GM12878 (cell line): ENCODE measurements around the gene SFXN2. TPM values are rescaled to one million over a fixed set of nuclear protein-coding genes. Genes with fewer than 3 reads are reported as not detected.

Experiments
- ATAC-seq: fragments of 200-7000 bp; cut with Tn5 transposase; 3 replicates; pipeline ENCODE4 v1.9.1; 2020; ENCODE audit warnings: mild to moderate bottlenecking, moderate library complexity
- BruUV-seq: library from RNA; stranded (reverse); fragments of 400-500 nt; replicated peaks from 2 replicates; lab custom pipeline; 2021; lab: Mats Ljungman, UMichigan
- CTCF ChIA-PET: fragments of 300-600 bp; sonication (Branson Sonifier 250); formaldehyde crosslinking; extraction: SDS; loops from one replicate; lab custom pipeline; 2021; ENCODE audit warnings: inconsistent platforms; lab: Yijun Ruan, JAX
- POLR2A ChIA-PET: fragments of 350-600 bp; formaldehyde crosslinking; extraction: SDS; loops from one replicate; lab custom pipeline; 2021; ENCODE audit warnings: inconsistent platforms; lab: Charles Lee
- RAD21 ChIA-PET: fragments of 300-600 bp; sonication (Branson Sonifier 250); formaldehyde crosslinking; loops from one replicate; lab custom pipeline; 2023; ENCODE audit warnings: antibody characterized with exemption; ENCODE audit not compliant: unreplicated experiment; lab: Charles Lee
- SMC1A ChIA-PET: fragments of 300-600 bp; sonication (Branson Sonifier 250); formaldehyde crosslinking; loops from one replicate; lab custom pipeline; 2023; ENCODE audit not compliant: unreplicated experiment, uncharacterized antibody; lab: Charles Lee
- DNase-seq: peaks from one replicate; pipeline ENCODE4 v3.0.0-alpha.2; 2011; ENCODE audit warnings: low read depth, low spot score
- FAIRE-seq: peaks from 3 replicates; lab custom pipeline; 2011; peaks lifted over from hg19 to GRCh38; lab: Jason Lieb, UNC
- H2AFZ ChIP-seq: 2 replicates; pipeline ENCODE4 v1.6.0; 2011; ENCODE audit warnings: low read depth, low read length, control low read depth; ENCODE audit not compliant: control insufficient read depth
- H3K27ac ChIP-seq: 2 replicates; pipeline ENCODE4 v1.5.1; 2011; ENCODE audit warnings: control low read depth; ENCODE audit not compliant: control insufficient read depth, insufficient read depth
- H3K27me3 ChIP-seq, 2 experiments: replicated peaks in 1 of 2; 2 replicates each; pipeline versions ENCODE4 v1.6.0 to v1.6.1; 2011; ENCODE audit warnings: low read length in 1 of 2; ENCODE audit not compliant: control insufficient read depth in 2 of 2, insufficient read depth in 2 of 2
- H3K36me3 ChIP-seq, 2 experiments: 2 replicates each; pipeline ENCODE4 v1.5.1; 2011; ENCODE audit warnings: low read length in 1 of 2; ENCODE audit not compliant: control insufficient read depth in 2 of 2, insufficient read depth in 2 of 2
- H3K4me1 ChIP-seq: 2 replicates; pipeline ENCODE4 v1.6.1; 2011; ENCODE audit warnings: mild to moderate bottlenecking, low read length, moderate library complexity, mixed read lengths; ENCODE audit not compliant: control insufficient read depth, insufficient read depth
- H3K4me2 ChIP-seq: 2 replicates; pipeline ENCODE4 v1.6.0; 2011; ENCODE audit warnings: control low read depth; ENCODE audit not compliant: control insufficient read depth, insufficient read depth
- H3K4me3 ChIP-seq: fragments of 200-600 bp; sonication (generic); 2 replicates; pipeline ENCODE4 v1.5.1; 2016
- H3K79me2 ChIP-seq: 2 replicates; pipeline ENCODE4 v1.6.0; 2011; ENCODE audit warnings: low read length; ENCODE audit not compliant: control insufficient read depth, insufficient read depth
- H3K9ac ChIP-seq: 2 replicates; pipeline ENCODE4 v1.8.0; 2011; ENCODE audit warnings: low read length, control low read depth, mixed read lengths; ENCODE audit not compliant: control insufficient read depth, insufficient read depth
- H3K9me3 ChIP-seq: replicated peaks from 3 replicates; pipeline ENCODE4 v1.5.1; 2011; ENCODE audit warnings: mild to moderate bottlenecking, low read length; ENCODE audit not compliant: control insufficient read depth, insufficient read depth
- H4K20me1 ChIP-seq: 2 replicates; pipeline ENCODE4 v1.6.0; 2011; ENCODE audit not compliant: control insufficient read depth, insufficient read depth
- PML ChIP-seq: IDR thresholded peaks from 2 replicates; pipeline ENCODE4 v1.6.1; 2012; ENCODE audit warnings: low read length, inconsistent platforms
- RELA ChIP-seq: fragments of 450-650 bp; IDR thresholded peaks from 2 replicates; pipeline ENCODE4 v1.8.0; 2014; ENCODE audit warnings: borderline replicate concordance; ENCODE audit not compliant: partially characterized antibody
- SMAD5 ChIP-seq: IDR thresholded peaks from 2 replicates; pipeline ENCODE4 v1.6.1; 2016; ENCODE audit warnings: antibody characterized with exemption, low read depth
- TCF3 ChIP-seq: IDR thresholded peaks from 2 replicates; pipeline ENCODE4 v1.6.1; 2012; ENCODE audit warnings: low read depth, mild to moderate bottlenecking, low read length, borderline replicate concordance; ENCODE audit not compliant: insufficient read depth
- WGBS: methylation state at CpG from one replicate; pipeline ENCODE4 v1.1.6; 2016; ENCODE audit warnings: low lambda C conversion rate; ENCODE audit not compliant: insufficient replicate concordance, insufficient coverage; ENCODE audit errors: missing lambda C conversion rate; 5-methylcytosine and 5-hydroxymethylcytosine counted together
- in situ Hi-C: fragments of 300-500 bp; cut with MboI; formaldehyde crosslinking; loops from 9 replicates; pipeline ENCODE4 v1.14.3; 2018; ENCODE audit warnings: mixed read lengths
- intact Hi-C: fragments of 100-400 bp; cut with micrococcal nuclease; formaldehyde crosslinking; loops from one replicate; pipeline ENCODE4 v1.14.2; 2022; ENCODE audit not compliant: unreplicated experiment
- polyA plus RNA-seq, 11 experiments: library from polyadenylated mRNA; depleted of rRNA in 4 of 11; unstranded in 6 of 11; stranded (reverse) in 5 of 11; fragments of >200 nt; fragmentation: Nextera tagmentation in 4 of 11; fragmentation: Illumina TruSeq in 1 of 11; extraction: Ambion mirVana in 4 of 11; extraction: Trizol in 1 of 11; gene quantifications; 1 replicate in 1 of 11; 2 replicates in 10 of 11; pipeline versions ENCODE4 v1.2.1 to v1.2.3, GENCODE V29; 2011 to 2016; ENCODE audit warnings: inconsistent platforms in 2 of 11, missing spikeins in 2 of 11, low read depth in 1 of 11
- total RNA-seq, 4 experiments: library from RNA; depleted of rRNA in 3 of 4; stranded (reverse); fragments of >200 nt in 3 of 4; fragmentation: Illumina TruSeq in 1 of 4; extraction: Trizol in 1 of 4; gene quantifications; 2 replicates each; pipeline versions ENCODE4 v1.2.1 to v1.2.3, GENCODE V29; 2013 to 2021
- TF ChIP-seq, protein P1 (sequence below): fragments of 450-650 bp; IDR thresholded peaks from 2 replicates; pipeline ENCODE4 v1.6.1; 2018; ENCODE audit warnings: mild to moderate bottlenecking, low read depth, moderate library complexity; ENCODE audit not compliant: partially characterized antibody
- TF ChIP-seq, protein P2 (sequence below): IDR thresholded peaks from 2 replicates; pipeline ENCODE4 v1.6.1; 2012; ENCODE audit warnings: low read length, inconsistent platforms
- TF ChIP-seq, protein P3 (sequence below): fragments of 450-650 bp; IDR thresholded peaks from 2 replicates; pipeline ENCODE4 v1.6.1; 2017; ENCODE audit warnings: mild to moderate bottlenecking, moderate library complexity

The SFXN2 gene
- total and polyA plus RNA-seq, 10 of the 15 experiments (the other 5 are each of a cell fraction or from before 2014, with no cell fraction given) = 8.8 to 22.5 (median 18.5) TPM

DNA sequence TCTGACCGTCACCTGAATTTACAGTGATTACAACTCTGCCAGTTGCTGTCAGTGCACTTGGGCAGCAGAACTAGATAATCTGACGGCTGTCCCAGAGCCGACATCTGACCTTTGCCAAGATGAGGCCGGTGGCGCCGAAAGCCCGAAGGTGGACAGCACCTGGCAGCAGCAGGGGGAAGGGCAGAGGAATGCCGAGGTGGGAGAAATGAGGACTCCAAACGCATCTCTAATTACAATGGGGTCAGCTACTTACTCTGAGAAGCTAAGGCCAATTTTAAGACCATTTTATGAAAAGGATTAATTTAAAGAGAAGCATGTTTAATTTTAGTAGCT is 36.4 kb upstream of the SFXN2 start:
- CTCF ChIA-PET = interaction anchor here (0.8 to 8.7 kb wide), 18 partner anchors 8 to 224 kb away, joined by 3 to 128 read pairs (median 7); partner anchors contain the start of genes ACTR1A, ARL3, SFXN2 and SUFU
- POLR2A ChIA-PET = interaction anchor here (0.6 to 7.3 kb wide), 10 partner anchors 10 to 251 kb away, joined by 3 to 151 read pairs (median 3); partner anchors contain the start of genes ARL3, SFXN2 and TRIM8
- BruUV-seq = no TSS peak
- 97% methylated on average over 9 of the region's 9 CpGs for WGBS
- Histone ChIP-seq H3K9me3 (no peaks in the 10 kb centered on the region), H3K79me2 (no peaks in the 10 kb centered on the region), H3K9ac (no peak overlapping the region), H3K36me3 (peaks cover 0 to 2% of the 10 kb centered on the region in 2 experiments; a peak in 2 of 4 replicates), H3K27ac (no peak overlapping the region), H3K27me3 (no peaks in the 10 kb centered on the region), H4K20me1 (no peaks in the 10 kb centered on the region), H2AFZ (no peak overlapping the region), H3K4me2 (no peak overlapping the region), H3K4me3 (no peak overlapping the region), H3K4me1 (peaks cover 29% of the 10 kb centered on the region)
- TF ChIP-seq, protein P1, sequence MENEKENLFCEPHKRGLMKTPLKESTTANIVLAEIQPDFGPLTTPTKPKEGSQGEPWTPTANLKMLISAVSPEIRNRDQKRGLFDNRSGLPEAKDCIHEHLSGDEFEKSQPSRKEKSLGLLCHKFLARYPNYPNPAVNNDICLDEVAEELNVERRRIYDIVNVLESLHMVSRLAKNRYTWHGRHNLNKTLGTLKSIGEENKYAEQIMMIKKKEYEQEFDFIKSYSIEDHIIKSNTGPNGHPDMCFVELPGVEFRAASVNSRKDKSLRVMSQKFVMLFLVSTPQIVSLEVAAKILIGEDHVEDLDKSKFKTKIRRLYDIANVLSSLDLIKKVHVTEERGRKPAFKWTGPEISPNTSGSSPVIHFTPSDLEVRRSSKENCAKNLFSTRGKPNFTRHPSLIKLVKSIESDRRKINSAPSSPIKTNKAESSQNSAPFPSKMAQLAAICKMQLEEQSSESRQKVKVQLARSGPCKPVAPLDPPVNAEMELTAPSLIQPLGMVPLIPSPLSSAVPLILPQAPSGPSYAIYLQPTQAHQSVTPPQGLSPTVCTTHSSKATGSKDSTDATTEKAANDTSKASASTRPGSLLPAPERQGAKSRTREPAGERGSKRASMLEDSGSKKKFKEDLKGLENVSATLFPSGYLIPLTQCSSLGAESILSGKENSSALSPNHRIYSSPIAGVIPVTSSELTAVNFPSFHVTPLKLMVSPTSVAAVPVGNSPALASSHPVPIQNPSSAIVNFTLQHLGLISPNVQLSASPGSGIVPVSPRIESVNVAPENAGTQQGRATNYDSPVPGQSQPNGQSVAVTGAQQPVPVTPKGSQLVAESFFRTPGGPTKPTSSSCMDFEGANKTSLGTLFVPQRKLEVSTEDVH = no peak
- no peak for TF ChIP-seq PML
- TF ChIP-seq SMAD5 = no peak
- no peak for TF ChIP-seq TCF3
- TF ChIP-seq RELA = no peak
- TF ChIP-seq, protein P2, sequence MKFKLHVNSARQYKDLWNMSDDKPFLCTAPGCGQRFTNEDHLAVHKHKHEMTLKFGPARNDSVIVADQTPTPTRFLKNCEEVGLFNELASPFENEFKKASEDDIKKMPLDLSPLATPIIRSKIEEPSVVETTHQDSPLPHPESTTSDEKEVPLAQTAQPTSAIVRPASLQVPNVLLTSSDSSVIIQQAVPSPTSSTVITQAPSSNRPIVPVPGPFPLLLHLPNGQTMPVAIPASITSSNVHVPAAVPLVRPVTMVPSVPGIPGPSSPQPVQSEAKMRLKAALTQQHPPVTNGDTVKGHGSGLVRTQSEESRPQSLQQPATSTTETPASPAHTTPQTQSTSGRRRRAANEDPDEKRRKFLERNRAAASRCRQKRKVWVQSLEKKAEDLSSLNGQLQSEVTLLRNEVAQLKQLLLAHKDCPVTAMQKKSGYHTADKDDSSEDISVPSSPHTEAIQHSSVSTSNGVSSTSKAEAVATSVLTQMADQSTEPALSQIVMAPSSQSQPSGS = no peak
- TF ChIP-seq, protein P3, sequence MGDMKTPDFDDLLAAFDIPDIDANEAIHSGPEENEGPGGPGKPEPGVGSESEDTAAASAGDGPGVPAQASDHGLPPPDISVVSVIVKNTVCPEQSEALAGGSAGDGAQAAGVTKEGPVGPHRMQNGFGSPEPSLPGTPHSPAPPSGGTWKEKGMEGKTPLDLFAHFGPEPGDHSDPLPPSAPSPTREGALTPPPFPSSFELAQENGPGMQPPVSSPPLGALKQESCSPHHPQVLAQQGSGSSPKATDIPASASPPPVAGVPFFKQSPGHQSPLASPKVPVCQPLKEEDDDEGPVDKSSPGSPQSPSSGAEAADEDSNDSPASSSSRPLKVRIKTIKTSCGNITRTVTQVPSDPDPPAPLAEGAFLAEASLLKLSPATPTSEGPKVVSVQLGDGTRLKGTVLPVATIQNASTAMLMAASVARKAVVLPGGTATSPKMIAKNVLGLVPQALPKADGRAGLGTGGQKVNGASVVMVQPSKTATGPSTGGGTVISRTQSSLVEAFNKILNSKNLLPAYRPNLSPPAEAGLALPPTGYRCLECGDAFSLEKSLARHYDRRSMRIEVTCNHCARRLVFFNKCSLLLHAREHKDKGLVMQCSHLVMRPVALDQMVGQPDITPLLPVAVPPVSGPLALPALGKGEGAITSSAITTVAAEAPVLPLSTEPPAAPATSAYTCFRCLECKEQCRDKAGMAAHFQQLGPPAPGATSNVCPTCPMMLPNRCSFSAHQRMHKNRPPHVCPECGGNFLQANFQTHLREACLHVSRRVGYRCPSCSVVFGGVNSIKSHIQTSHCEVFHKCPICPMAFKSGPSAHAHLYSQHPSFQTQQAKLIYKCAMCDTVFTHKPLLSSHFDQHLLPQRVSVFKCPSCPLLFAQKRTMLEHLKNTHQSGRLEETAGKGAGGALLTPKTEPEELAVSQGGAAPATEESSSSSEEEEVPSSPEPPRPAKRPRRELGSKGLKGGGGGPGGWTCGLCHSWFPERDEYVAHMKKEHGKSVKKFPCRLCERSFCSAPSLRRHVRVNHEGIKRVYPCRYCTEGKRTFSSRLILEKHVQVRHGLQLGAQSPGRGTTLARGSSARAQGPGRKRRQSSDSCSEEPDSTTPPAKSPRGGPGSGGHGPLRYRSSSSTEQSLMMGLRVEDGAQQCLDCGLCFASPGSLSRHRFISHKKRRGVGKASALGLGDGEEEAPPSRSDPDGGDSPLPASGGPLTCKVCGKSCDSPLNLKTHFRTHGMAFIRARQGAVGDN = no peak
- ATAC-seq (no peak), FAIRE-seq (no peak), DNase-seq (no peak)
- RAD21 ChIA-PET = interaction anchor here (0.6 to 8.4 kb wide), 8 partner anchors 11 to 95 kb away, joined by 3 to 140 read pairs (median 7); partner anchors contain the start of genes ARL3 and SFXN2
- intact Hi-C loops = loop anchor here (2.0 kb wide), 1 partner anchor 35 kb away; no protein-coding TSS in a partner anchor
- in situ Hi-C loops = no loop called here
- SMC1A ChIA-PET = interaction anchor here (0.7 to 8.2 kb wide), 16 partner anchors 9 to 223 kb away, joined by 3 to 140 read pairs (median 4); partner anchors contain the start of genes ARL3, BORCS7, SFXN2 and TRIM8
